NCI-H1048 (cell line): Measurements from ENCODE around the gene C5orf58.
A peak's percentile ranks its signal among the peaks of the same experiment; 100 is the strongest.

ENCODE experiments used
- DNase-seq: peaks from one replicate; lab custom pipeline; 2025; lab: John Stamatoyannopoulos, UW

Gene C5orf58

DNA sequence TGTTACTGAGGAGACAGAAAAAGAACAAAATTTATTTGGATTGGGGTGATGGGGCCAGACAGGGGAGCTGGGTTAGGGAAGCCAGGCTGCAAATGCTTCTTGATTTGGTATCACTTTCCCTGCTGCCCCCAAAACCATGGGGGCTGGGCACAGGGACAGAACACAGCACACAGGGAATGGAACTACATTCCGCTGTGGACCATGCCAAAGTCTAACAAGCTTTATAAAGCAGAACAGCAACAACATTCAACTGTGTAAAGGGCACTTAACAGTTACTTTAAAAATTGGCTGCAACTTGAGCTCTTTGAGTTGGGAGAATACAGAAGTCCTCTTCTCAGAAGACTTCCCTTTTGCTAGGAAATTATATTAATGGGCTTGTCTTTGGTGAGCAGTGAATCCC lies 23.8 kb downstream of the C5orf58 start:
- no peak for DNase-seq

DNA sequence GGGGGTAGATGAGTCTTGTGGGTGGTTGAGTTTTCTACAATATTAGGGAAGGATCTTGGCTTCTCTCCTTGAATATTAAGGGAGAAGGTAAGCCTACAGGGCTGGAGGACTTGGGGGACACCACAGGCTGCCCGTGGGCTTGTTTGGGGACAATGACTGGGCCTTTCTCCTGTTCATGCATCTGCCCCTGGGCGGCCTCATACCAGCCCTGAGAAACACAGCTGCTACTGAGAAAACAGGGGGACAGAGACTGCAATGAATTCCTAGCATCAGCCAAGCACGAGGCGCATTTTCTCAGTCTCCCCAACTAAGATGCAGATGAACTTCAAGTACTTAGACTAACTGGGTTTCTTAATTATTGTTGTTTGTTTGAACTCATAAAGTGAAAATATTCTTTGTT lies 24.6 kb downstream of the C5orf58 start:
- no peak for DNase-seq

DNA sequence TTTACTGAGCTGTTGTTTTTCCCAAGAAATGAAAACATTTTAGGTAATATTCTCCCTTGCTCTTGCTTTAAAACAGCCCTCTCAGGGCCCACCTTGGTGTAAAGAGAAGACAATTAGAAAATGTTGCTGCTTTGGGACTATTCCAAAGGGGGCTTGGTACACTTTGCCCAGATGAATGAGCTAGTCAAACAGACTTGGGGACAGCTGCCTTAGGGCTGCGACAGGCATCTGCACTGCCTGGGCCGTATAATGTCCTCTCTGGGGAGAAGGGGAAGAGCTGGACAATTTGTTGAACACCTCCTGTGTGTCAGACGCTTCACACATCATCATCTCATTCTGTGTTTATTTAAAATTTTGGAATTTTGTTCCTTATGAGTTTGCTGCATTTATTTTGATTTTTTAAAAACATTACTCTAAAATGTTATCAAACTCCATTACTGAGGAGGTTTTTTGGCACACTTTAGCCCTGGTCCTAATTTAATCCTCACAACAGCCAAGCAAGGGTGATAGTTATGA lies 28.8 kb downstream of the C5orf58 start:
- DNase-seq: no peak

DNA sequence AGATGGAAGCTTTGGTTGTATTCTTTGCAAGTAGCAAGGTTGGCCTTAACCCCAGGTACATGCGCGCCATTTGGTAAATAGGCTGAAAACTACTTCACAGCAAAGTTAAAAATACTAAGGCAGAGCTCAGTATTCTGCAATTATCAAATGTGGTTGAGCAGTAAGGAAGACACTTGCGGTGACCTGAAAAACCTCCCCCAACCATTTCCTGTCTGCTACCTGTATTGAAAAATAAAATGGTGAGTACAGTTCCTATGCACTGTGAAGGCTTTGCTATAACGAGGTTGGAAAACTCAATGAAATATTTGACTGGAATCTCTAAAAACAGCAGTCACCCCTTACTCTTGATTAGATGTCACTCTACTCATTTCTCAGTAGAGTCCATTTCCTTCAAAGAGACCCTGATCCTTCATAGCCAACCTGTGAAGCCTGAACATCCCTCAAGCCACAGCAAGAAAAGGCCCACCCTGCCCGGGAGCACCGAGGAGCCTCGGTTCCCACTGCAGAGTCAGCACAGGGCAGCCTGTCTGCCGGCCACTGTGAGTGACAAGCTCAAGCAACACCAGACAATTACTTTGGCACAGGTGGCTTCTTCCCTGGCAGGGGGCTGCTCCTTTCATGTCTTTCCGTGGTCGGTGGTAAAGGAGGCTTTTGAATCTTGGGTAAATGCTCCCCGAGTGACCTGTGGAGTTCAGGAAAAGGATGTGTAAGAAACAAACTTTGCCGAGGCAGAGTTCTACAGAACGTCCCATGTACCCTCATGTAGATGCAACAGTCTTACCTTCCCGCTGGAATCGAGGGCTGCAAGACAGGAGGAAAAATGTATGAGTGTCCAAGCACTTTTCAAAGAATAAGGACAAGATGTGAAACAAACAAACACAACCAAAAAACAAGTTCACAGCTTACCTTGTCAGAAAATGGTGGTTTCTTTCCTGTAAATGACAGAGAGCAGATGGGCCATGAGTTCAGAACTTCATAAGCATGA lies 29.6 kb downstream of the C5orf58 start:
- DNase-seq: no peak

DNA sequence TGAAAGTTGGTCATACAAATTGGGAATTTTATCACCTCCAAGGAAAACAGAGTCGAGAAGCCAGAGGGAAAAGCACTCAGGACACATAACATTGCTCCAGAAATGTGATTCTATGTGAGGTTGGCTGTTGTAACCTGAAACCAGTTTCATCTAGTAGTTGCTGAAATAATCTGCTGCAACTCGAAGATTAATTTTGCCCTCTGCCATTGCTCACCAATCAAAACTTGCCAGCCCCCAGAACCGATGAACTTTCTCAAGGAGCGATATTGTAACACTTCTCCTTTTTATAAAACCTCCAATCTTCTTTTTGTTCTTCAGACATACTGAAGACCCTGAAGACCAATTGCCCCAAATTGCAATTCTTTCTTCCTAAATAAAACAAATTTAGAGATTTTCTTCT lies 31.1 kb downstream of the C5orf58 start:
- no peak for DNase-seq

DNA sequence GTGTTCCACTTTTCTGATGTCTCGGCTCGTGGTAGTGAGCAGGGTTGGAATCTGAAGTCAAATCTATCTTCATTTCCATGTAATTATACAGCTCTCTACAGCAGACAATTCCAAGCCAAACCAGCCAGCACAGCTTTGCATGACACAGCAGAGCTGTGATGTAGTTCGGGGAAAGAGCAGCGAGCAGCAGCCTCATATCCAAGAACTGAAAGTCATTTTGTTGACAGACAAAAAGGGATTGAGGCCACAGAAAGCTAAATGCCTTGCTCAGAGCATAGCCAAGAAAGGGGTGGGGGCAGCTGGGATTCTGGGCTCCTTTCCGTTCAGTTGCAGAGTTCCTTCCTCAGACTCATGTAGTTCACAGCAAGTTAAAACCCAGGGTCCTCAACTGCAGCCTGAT lies 32.7 kb downstream of the C5orf58 start:
- peak; percentile 82 for DNase-seq

DNA sequence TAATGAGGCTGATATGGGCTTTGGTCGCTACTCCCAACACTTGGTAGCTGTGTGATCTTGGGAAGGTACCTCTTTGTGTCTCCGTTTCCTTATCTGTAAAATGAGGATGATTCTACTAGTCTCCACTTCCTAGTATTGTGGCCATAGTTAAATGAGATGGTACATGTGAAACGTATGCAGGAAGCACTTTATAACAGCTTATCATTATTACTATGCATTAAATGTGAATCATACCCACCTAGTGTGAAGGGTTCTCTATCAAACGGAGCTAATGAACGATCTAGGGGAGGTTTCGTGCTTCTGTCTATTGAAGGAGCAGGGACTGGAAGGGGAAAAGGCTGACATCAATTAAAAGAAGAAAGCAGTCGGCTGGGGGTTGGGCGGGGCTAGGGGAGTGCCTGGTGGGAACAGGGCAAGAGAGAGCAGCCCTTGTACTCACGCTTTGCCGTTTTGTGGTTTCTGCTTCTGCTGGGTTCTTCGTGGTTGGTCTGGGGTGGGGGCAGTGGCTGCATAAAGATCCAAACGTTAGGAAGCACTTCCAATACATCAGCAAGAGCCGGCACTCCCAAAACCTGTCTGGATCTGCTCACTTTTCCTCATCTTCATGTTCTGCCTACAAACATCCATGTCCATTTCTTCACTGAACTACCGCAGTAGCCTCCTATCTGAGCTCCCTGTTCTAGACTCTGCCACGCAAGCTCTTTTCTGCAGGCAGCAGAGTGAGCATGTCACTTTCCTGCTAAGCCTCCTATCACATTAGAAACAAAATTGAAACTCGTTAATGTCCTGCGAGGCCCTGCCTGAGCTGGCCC lies 34.0 kb downstream of the C5orf58 start:
- DNase-seq: peak; percentile 57

DNA sequence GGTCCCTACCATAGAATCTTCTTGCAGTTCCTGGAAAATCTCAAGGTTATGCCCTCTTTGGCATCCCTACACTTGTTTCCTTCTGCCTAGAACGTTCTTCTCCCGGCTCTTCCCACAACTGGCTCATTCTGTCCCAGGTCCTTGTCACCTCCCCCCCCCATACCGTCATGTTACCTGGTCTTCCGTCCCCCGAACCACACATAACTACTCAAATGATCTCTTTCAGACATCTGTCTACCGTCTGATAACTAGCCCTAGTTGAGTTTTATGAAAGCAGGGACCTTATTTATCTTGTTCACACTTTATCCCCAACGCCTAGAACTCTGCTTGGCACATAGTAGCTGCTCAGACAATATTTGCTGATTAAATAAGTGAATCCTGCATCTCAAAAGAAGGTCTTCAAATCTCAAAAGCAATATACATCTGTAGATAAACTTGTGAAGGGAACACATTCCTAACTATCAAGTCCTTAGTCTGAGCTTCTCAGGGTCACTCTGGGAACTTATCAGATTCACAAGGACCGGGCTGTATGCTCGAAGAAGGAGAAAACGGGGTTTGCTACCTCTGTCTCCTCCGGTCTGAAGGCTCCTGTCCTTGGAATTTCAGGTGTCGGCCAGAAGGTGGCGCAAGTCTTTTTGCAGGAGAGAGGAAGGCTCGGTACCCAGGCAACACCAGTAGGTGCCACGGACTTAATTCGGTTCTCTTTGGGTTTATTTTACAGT lies 34.8 kb downstream of the C5orf58 start:
- peak; percentile 42 for DNase-seq

DNA sequence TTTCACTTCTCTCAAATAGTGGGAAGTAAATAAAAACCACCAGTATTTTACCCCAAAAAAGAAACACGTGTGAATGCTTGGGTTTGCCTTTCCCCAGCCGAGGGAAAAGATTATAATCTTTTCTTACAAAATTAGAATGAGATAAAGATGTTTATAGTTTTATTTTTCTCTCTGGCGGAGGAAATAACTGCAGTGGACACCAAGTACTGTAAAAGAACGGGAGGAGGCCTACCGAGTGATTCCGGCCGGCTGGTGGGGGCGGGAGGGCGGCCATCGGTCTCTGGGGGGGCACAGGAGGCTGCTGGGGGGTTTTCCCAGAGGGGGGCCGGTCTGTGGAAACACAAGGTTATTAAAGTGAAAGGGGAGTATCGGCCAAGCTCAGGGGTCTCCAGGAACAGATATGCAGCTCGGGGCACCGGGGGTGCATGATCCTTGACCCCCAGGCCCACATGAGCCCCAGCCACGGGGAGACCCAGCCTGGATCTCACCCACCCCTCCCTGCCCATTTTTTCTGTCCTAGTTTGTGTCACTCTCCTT lies 35.4 kb downstream of the C5orf58 start:
- DNase-seq: no peak

DNA sequence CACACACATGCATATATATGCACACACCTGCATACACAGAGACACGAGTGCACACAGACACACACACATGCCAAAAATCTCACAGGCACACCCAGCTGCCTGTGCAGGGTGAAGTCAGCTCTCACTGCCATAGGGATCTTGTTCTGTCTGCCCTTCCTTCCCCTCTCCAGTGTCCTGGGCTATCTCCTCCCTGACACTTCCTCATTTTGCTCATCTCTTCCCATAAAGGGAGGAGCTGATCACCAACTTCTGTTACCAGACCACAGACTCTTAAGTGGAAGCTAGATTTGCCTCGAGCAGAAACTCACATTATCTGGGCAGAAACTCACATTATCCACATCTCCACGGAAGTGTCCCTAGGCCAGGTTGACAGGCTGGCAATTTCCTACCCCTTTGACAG lies 36.1 kb downstream of the C5orf58 start:
- DNase-seq: no peak

DNA sequence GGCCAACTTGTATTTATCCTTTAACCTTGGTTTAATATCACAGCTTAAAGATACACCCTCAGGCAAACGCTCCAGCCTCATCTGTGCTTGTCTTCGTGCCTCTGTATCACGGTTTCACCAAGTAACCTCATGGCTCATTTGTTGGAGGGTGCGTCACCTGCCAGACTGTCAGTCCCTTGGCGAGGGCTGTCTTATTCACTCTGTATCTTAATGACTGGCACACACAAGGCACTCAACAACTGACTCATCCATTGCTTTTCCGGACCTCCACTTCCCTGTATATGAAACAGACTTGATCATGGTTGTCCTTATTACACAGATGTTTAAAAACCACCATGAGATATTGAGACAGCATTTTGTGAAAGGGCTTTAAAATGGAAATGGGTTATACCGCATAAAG lies 36.8 kb downstream of the C5orf58 start:
- no peak for DNase-seq

DNA sequence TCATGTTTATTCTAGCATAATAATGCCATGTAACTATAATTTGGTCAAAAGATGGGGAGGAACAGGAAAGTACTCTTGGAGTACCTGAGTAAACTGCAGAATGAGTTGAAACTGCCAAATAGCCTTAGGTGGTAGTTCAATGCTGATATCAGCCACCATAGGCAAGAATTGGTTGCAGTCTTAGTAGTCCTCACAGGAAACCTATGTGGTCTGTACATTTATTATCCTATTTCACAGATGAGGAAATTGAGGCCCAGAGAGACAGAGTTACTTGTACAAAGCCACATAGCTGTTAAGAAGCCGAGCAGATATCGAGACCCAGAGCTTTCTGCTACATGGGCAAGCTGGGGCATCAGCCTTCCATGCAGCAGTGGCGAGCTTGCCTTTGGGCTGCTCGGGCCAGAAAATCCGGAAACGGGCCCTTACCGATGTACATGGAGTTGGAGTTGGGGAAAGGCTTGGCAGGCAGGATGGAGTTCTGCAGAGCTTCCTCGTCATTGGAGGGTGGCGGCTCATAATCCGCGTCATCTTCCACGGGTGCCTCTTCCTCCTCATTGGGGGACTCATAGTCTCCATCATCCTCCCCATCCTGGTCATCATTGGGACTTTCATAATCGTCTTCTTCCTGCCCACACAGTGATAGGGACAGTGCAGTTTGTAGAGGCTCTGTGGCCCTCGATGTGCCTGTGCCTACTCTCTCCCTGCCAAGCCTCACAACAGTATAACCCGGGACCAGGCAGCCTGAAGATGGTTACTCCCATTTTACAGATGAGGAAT lies 37.7 kb downstream of the C5orf58 start:
- DNase-seq: no peak

DNA sequence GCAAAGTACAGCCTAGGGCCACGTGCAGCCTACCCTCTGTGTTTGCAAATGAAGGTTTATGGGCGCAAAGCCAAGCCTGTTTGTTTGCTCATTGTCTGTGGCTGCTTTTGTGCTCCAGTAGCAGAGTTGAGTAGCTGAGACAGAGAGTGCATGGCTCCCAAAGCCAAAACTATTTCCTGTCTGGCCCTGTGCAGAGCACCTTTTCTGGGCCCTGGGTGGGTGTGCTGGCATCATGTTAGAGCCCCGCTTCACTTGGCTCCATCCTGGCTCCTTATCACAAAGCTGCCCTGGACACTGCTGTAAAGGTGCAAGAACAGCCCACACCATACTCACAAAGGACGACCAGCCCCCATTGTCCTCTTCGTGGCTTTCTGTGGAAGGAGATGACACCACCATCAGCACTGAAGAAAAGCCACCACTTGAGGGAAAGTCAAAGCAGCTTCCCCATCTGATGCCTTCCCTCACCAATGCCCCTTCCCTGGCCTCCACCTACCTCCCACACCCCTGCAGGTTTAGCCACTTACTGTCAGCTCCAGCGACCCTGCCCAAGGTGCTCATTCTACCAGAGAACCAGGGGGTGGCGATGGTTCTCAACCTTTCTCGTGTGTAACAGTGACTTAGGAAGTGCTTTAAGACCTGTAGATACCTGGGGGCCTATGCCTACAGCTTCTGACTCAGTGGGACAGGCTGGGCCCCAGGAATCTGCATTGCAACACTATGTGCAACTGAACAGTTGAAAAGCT lies 41.4 kb downstream of the C5orf58 start:
- peak; percentile 49 for DNase-seq

DNA sequence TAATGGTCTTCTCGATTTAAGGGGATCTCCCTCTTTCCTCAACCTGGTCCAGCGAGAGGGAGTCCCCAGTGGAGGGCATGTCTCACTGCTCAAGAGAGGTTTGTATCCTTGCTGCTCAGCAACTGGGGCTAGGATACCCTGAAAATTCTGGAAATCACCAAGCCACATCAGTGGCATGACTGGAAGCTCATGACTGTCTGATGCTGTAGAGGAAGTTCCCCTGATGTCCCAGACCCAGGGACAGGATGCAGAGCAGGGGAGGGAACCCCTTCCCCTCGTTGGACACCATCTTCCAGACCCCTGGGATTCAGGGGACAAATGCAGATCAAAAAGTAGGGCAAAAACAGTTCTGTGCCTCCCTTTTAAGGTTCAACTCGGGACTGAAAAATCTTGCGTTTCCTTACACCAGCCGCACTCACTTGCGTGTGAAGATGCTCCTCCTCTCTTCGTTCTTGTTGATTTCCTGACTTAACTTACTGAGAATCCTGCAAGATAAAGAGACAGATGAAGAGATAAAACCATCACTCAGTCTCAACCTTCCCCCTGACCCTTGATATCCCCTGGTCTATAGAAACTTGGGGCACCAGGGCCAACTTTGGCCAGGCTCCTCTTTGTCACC lies 42.7 kb downstream of the C5orf58 start:
- no peak for DNase-seq

DNA sequence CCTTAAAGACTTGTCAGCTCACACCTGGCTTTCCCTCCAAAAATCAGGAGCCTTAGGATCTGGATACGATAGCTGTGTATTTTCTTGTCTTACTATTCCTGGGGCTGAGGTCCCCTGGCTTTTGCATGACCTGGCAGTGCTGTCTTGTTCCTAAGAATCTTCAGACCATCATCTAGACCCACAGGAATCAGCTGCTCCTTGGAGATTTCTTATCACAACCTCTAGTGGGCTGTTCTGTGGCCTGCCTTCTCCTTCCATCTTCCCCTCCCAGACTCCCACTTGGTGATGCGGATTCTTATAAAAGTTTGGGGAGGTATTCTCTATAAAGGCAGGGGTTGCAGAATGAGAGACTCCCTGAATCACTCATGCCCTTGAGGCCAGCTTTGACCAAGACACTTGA lies 43.4 kb downstream of the C5orf58 start:
- no peak for DNase-seq

DNA sequence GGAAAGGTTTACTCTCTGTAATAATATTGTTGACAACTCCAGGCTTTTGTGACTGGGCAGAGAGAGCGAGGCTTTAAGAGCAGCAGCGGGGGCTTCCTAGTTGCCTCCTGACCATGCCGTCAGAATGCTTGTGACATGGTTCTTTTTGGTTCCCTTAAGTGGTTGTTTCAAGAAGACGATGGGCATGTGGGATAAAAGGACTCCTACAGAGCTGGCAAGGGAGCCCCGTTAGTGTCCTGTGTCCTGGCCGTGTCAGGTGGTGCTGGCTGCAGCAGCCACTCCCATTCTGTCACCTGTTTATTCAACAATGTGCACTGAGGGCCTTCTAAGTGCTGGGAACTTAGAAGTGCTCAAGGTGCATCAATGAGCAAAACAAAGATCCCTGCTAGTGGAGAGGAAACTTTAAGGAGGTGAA lies 45.1 kb downstream of the C5orf58 start:
- no peak for DNase-seq

DNA sequence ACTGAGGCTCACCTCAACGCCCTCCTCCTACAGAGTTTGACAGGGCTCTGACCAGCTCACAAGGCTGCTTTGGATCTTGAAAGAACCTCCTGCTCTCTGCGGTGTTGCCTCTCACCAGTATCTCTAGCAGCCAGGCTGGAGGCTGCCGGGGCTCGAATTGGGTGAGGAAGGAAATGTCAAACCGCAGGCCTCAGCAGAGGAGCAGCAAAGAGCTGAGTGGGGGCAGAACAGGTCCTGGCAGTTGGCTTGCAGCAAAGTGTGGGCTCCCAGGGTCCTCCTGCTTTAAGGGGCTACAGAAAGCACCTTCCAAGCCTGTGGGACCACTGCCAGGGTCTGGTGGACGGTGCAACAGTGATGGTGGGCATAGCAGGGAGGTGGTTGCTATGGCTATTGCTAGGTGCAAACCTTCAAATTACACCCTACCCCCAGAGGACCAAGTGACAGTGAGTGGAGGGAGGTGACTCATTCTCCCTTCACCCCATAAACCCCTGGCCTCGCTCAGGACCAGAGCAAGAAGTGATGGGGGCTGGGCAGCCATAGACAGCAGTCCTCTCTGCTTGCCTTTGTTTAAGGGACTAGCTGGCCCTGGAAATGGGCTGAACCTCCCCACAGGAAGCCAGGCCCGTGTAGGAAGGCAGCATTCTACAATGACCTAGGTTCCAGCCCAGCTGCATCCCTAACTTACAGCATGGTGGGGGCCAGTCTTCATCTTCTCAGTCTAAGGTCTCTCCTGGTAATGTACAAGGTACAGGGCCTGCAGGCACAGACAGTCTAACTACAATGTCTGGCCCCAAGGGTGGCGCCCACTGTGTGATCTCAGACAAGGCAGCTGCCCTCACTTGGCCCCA lies 46.0 kb downstream of the C5orf58 start:
- no peak for DNase-seq

DNA sequence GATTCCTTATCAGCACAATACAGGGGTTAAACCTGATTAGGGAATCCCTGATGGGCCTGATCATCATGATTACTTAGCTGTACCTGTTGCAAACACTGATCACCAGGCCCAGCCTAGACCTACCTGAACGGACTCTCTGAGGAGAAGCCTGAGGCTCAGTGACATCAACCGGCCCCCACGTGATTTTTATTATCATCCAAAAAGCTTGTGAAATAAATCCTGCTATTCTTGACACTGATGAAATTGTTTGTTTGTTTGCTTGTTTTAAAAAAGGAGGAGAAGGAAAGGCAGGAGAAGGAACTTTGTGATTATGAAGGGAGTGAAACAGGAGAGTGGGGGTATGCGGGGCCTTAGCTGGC lies 46.7 kb downstream of the C5orf58 start:
- DNase-seq: no peak

DNA sequence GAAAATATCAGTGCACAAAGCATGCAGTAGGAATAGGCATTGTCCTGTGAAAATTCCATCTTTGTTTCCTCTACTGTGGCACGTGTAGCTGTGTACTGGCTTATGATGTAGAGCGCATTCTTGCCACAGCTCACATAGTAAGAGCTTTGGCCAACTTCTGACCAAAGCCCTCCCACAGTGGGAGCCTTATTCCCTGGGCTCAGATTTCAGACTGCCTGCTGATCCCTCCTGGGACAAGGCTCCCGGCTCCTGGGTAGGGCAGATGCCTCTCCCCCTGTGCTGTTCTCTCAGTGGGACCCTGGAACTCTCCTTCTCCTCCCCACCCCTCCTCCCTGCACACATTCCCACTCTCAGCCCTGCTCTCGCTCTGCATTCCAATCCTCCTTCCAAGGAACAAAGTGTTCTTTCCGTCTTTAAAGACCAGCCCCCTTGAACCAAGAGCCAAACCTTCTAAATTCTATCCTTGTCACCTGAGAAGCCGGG lies 47.3 kb downstream of the C5orf58 start:
- no peak for DNase-seq
